Adrenal gland (tissue), 12 donors: ENCODE measurements around the gene KRT73. TPM values are rescaled to one million over a fixed set of nuclear protein-coding genes. Genes with fewer than 3 reads are reported as not detected.
"Not testable (repeated sequence)": the region's sequence is repeated elsewhere in the genome, so short reads cannot be mapped to it uniquely, and the experiment has no call there.

Source experiments
- DNase-seq, 7 donors: peaks; one replicate each; pipeline ENCODE4 v3.0.0-alpha.2; 2019 to 2020
- H3K27ac ChIP-seq, 5 donors: fragments of 200-600 bp; sonication (generic) in 4 of 5; 1 replicate in 3 of 5; 2 replicates in 2 of 5; pipeline versions ENCODE4 v1.5.1 to v1.8.0; 2016 to 2020; ENCODE audit warnings: mild to moderate bottlenecking in 1 of 5
- H3K27me3 ChIP-seq: fragments of 200-600 bp; 2 replicates; pipeline ENCODE4 v1.8.0; 2021
- H3K36me3 ChIP-seq, 2 donors: fragments of 200-600 bp; replicated peaks in 1 of 2; 1 replicate in 1 of 2; 2 replicates in 1 of 2; pipeline versions ENCODE4 v1.5.1 to v1.8.0; 2018 to 2022
- H3K4me1 ChIP-seq, 2 donors: fragments of 200-600 bp; replicated peaks in 1 of 2; 1 replicate in 1 of 2; 2 replicates in 1 of 2; pipeline versions ENCODE4 v1.5.1 to v1.8.0; 2018 to 2021
- H3K4me3 ChIP-seq, 4 donors: fragments of 200-600 bp; sonication (generic) in 3 of 4; one replicate each; pipeline ENCODE4 v1.5.1; 2016 to 2018
- H3K9me3 ChIP-seq, 3 donors: fragments of 200-600 bp; sonication (generic) in 1 of 3; replicated peaks in 1 of 3; 1 replicate in 2 of 3; 2 replicates in 1 of 3; pipeline versions ENCODE4 v1.5.1 to v1.8.0; 2016 to 2021
- POLR2A ChIP-seq, 2 donors: fragments of 450-650 bp; IDR thresholded peaks; one replicate each; pipeline ENCODE4 v1.6.1; 2017; ENCODE audit warnings: antibody characterized with exemption in 2 of 2, mild to moderate bottlenecking in 2 of 2, moderate library complexity in 1 of 2
- WGBS, 4 donors: extraction: QIAGEN DNeasy Blood & Tissue Kit in 2 of 4; methylation state at CpG; one replicate each; pipeline versions ENCODE4 v1.1.5 to v1.1.7; 2013 to 2017; 5-methylcytosine and 5-hydroxymethylcytosine counted together
- intact Hi-C, 2 donors: fragments of 100-400 bp; cut with DNase I; formaldehyde crosslinking; loops; one replicate each; pipeline versions ENCODE4 v1.14.1 to v1.15.0; 2022 to 2023
- polyA plus RNA-seq, 3 donors: library from polyadenylated mRNA; stranded (reverse); fragments of 200-250 nt in 2 of 3; fragments of 350-450 nt in 1 of 3; fragmentation: Illumina TruSeq in 1 of 3; extraction: RNeasy Lipid Tissue Mini Kit (QIAGEN cat#74804) in 1 of 3; gene quantifications; one replicate each; pipeline ENCODE4 v1.2.3, GENCODE V29; 2013 to 2014
- total RNA-seq, 9 donors: library from RNA; depleted of rRNA in 4 of 9; stranded (reverse); fragments of >200 nt in 4 of 9; fragments of 120-200 nt in 1 of 9; fragmentation: NEBNext Ultra II Directional in 1 of 9; extraction: Animal tissue kit (Norgen Biotek cat#: 25700) in 1 of 9; gene quantifications; one replicate each; pipeline versions ENCODE4 v1.1.0 to v1.2.4, GENCODE V29; 2013 to 2023
- TF ChIP-seq, protein P1 (sequence below), 6 experiments: fragments of 450-650 bp in 4 of 6; fragments of 200-600 bp in 2 of 6; sonication (generic) in 1 of 6; IDR thresholded peaks; 1 replicate in 5 of 6; 2 replicates in 1 of 6; pipeline versions ENCODE4 v1.5.1 to v1.8.0; 2016 to 2021; ENCODE audit warnings: antibody characterized with exemption in 6 of 6, mild to moderate bottlenecking in 2 of 6, moderate library complexity in 1 of 6
- donor health status: healthy with polysubstance abuse.
- donor health status: Bipolar disorder and iron deficiency.
- donor health status: DM: yes; HTN: yes; CAD: no.
- donor health status: DM: no; HTN: no; CAD: no.
- donor health status: DM: no; HTN: no; CAD: no.
- donor health status: DM: yes; HTN: yes; CAD: no.

KRT73 gene
- total and polyA plus RNA-seq, 12 donors = 0.18 to 0.64 TPM; not detected in 10

DNA sequence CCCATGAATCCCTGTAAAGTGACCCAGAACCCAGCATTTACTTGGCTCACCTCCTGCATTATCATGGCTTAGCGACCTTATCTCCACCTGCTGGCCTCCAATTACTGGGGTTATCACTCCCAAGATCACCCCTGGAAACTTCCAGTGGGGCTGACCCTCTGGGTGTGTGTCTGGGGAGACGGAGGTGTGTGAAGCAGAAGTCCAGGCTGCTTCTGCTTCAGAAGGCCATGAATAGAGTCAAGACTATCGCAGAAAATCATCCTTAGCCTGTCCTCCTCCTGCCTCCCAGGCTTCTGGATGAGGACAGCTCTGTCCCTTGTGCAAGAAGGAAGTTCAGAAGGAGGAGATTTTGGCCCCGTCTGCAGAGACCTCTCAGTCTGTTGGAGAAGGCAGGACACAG, 16.7 kb downstream of the KRT73 start:
- Histone ChIP-seq H3K27me3 (peaks cover 28% of the 10 kb centered on the region), H3K4me3 (no peak overlapping the region), H3K9me3 (no peaks in the 10 kb centered on the region), H3K36me3 (no peaks in the 10 kb centered on the region), H3K4me1 (no peaks in the 10 kb centered on the region), H3K27ac (no peak overlapping the region)
- 54 to 72% (median 70%) methylated on average over 3 to 4 of the region's 4 CpGs for WGBS, 4 donors
- peak in 1 of 7 donors; percentile 2 for DNase-seq
- no peak for TF ChIP-seq POLR2A (IDR thresholded peaks at IDR 0.05)
- intact Hi-C loops = no loop called here

DNA sequence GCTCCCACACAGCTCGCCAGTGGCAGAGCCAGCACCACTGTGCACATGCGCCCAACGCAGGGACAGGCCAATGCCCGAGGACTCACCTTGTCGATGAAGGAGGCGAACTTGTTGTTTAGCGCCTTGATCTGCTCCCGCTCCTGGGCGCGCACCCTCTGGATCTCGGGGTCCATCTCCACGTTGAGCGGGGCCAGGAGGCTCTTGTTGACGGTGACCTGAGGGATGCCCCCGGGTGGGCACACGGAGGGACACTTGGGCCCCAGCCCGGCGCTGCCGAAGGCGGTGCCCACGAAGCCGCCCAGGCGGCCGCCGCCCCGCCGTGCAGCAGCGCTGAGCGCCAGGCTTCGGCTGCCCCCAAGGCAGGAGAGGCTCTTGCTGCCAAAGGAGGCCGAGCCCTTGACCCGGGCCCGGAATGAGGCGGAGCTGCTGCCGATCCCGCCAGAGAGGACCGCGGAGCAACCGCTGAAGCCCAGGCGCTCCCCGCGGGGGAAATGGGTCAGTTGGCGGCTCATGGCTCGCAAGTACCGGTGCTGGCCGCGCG, 17.3 kb downstream of the KRT73 start, which contains the start of gene KRT72:
Gene KRT72, minus strand, starts transcription at position 523 of the 541 bp plus-strand sequence. Its CDS starts 11 bp downstream, at position 512.
- Histone ChIP-seq H3K4me1 (no peaks in the 10 kb centered on the region), H3K27ac (no peak within 1 kb of the TSS), H3K4me3 (no peak within 1 kb of the TSS), H3K27me3 (peaks cover 28% of the 10 kb centered on the region), H3K36me3 (no peaks in the 10 kb centered on the region), H3K9me3 (no peaks in the 10 kb centered on the region)
- intact Hi-C loops = no loop called here
- 21 to 51% (median 37%) methylated on average over 8 to 48 of the region's 48 CpGs for WGBS, 4 donors
- no peak for TF ChIP-seq POLR2A (IDR thresholded peaks at IDR 0.05)
- TF ChIP-seq, protein P1, sequence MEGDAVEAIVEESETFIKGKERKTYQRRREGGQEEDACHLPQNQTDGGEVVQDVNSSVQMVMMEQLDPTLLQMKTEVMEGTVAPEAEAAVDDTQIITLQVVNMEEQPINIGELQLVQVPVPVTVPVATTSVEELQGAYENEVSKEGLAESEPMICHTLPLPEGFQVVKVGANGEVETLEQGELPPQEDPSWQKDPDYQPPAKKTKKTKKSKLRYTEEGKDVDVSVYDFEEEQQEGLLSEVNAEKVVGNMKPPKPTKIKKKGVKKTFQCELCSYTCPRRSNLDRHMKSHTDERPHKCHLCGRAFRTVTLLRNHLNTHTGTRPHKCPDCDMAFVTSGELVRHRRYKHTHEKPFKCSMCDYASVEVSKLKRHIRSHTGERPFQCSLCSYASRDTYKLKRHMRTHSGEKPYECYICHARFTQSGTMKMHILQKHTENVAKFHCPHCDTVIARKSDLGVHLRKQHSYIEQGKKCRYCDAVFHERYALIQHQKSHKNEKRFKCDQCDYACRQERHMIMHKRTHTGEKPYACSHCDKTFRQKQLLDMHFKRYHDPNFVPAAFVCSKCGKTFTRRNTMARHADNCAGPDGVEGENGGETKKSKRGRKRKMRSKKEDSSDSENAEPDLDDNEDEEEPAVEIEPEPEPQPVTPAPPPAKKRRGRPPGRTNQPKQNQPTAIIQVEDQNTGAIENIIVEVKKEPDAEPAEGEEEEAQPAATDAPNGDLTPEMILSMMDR (IDR thresholded peaks at IDR 0.05) = no peak
- DNase-seq = peak in 1 of 7 donors; percentile 8

DNA sequence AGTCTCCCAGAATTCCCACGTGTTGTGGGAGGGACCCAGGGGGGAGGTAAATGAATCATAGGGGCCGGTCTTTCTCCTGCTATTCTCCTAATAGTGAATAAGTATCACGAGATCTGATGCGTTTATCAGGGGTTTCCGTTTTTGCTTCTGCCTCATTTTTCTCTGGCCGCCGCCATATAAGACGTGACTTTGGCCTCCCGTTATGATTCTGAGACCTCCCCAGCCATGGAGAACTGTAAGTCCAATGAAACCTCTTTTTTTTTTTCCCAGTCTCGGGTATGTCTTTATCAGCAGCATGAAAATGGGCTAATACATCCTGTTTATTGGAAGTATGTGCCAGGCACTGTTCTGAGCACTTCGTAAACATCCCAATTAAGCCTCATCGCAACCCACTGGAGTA, 17.9 kb downstream of the KRT73 start:
- H3K9me3 ChIP-seq = no peaks in the 10 kb centered on the region
- intact Hi-C loops = no loop called here
- DNase-seq = no peak
- no peaks in the 10 kb centered on the region for H3K4me1 ChIP-seq
- TF ChIP-seq POLR2A (IDR thresholded peaks at IDR 0.05) = no peak
- TF ChIP-seq, protein P1 (IDR thresholded peaks at IDR 0.05) = no peak
- H3K27me3 ChIP-seq = peaks cover 28% of the 10 kb centered on the region
- no peak overlapping the region for H3K27ac ChIP-seq
- H3K4me3 ChIP-seq = no peak overlapping the region
- H3K36me3 ChIP-seq = no peaks in the 10 kb centered on the region
- WGBS, 4 donors = 79 to 87% (median 81%) methylated on average over 12 of the region's 12 CpGs

DNA sequence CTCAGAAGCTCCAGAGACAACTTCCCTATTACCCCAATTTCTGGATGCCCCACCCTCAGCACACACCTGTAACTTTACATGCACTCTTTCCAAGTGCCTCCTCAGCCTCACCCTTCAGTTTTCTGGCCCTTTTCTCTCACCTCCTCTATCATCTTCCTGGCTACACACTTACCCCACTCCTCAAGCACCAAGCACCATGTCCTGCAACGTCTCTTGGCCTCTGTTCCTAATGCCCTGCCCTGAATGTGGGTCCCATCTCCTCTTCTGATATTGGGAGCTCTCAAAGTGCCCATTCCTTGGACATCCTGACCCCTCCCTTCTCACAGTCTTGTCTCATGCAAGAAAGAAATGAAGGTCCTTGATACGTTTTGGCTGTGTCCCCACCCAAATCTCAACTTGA, 18.3 kb downstream of the KRT73 start:
- Histone ChIP-seq H3K27ac (no peak overlapping the region), H3K27me3 (peaks cover 28% of the 10 kb centered on the region), H3K36me3 (no peaks in the 10 kb centered on the region), H3K4me1 (no peaks in the 10 kb centered on the region), H3K4me3 (no peak overlapping the region), H3K9me3 (no peaks in the 10 kb centered on the region)
- DNase-seq = no peak
- intact Hi-C loops = no loop called here
- TF ChIP-seq, protein P1 (IDR thresholded peaks at IDR 0.05) = no peak
- TF ChIP-seq POLR2A (IDR thresholded peaks at IDR 0.05) = no peak
- 40 to 58% (median 49%) methylated on average over 2 of the region's 2 CpGs for WGBS, 4 donors

DNA sequence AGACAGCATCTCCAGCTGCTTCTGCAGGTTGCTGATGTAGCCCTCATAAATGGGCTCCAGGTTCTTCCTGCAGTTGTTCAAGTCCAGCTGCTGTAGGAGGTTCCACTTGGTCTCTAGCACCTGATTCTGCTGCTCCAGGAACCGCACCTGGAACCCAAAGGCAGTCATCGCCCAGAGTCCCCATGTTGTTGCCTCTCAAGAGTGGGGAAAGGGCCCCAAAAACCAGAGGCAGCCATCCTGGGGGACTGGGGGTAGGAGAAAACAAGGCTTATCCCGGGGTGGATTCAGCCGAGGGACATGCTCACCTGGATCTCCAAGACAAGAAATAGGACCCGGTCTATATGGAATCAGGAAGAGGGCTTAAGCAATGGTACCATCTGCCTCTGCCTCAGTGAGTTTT, 19.4 kb downstream of the KRT73 start:
- H3K27me3 ChIP-seq = peaks cover 28% of the 10 kb centered on the region
- intact Hi-C loops = no loop called here
- no peaks in the 10 kb centered on the region for H3K9me3 ChIP-seq
- peak in 1 of 7 donors; percentile 6 for DNase-seq
- 75 to 83% (median 81%) methylated on average over 5 of the region's 5 CpGs for WGBS, 4 donors
- no peak overlapping the region for H3K27ac ChIP-seq
- H3K36me3 ChIP-seq = no peaks in the 10 kb centered on the region
- H3K4me1 ChIP-seq = no peaks in the 10 kb centered on the region
- H3K4me3 ChIP-seq = no peak overlapping the region
- TF ChIP-seq POLR2A (IDR thresholded peaks at IDR 0.05) = no peak
- TF ChIP-seq, protein P1 (IDR thresholded peaks at IDR 0.05) = no peak

DNA sequence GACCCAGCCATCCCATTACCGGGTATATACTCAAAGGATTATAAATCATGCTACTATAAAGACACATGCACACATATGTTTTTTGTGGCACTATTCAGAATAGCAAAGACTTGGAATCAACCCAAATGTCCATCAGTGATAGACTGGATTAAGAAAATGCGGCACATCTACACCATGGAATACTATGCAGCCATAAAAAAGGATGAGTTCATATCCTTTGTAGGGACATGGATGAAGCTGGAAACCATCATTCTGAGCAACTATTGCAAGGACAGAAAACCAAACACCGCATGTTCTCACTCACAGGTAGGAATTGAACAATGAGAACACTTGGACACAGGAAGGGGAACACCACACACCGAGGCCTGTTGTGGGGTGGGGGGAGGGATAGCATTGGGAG, 24.1 kb downstream of the KRT73 start:
- not testable (repeated sequence) for H3K4me3 ChIP-seq

More for the DNA sequence above, 24.1 kb downstream of the KRT73 start:
- H3K4me1 ChIP-seq, H3K9me3 ChIP-seq, H3K27ac ChIP-seq, H3K36me3 ChIP-seq, intact Hi-C loops, H3K27me3 ChIP-seq, DNase-seq: not testable (repeated sequence)
- 79 to 91% (median 90%) methylated on average over 4 of the region's 4 CpGs for WGBS, 4 donors
